ENCODE data around the gene SULT1C4. TPM values are rescaled to one million over a fixed set of nuclear protein-coding genes. Genes with fewer than 3 reads are reported as not detected.
A peak's percentile ranks its signal among the peaks of the same experiment; 100 is the strongest.

The SULT1C4 gene
- total and polyA plus RNA-seq, 2 of the 8 experiments (the other 6 are each of a cell fraction or from before 2014, with no cell fraction given): 1.5 to 2.1 TPM

DNA sequence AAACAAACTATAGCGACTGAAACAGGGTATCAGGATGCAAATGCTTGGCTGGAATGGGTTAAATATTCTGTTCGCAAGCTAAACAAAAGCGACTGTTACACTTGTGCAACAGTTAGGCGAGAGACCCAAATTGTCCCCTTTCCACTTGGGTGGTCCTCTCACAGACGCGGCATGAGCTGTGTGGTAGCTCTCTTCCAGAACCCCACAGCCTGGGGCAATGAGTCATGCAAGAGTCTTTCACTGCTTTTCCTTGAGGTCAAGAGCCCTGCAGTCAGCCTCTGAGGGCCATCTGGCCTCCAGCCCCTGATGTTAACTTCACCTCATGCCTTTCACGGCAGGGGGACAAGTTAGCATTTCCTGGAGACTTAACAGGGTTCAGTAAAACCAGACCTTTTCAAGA lies 25.7 kb downstream of the SULT1C4 start:
- 0 out of 2 replicates have a peak overlapping the region, but pooled peaks have one; percentile 73 for H3K27ac ChIP-seq (ENCODE audit: low read depth, low read length)
- no peaks in the 10 kb centered on the region; the same call in 1 of the 2 replicates for H3K23me2 ChIP-seq (ENCODE audit: low read depth, low read length)
- H4K5ac ChIP-seq (ENCODE audit: insufficient read length, low read depth, low read length): no peak overlapping the region
- no peak overlapping the region for H2BK120ac ChIP-seq (replicated peaks; ENCODE audit: low read depth, low read length)
- H3K36me3 ChIP-seq (ENCODE audit: control insufficient read depth in 2 of 4, insufficient read depth in 4 of 4, low read length in 3 of 4): peaks cover 0 to 5% (median 0%) of the 10 kb centered on the region in 4 experiments; a peak in 2 of 8 replicates
- no peaks in the 10 kb centered on the region for H3K79me2 ChIP-seq (ENCODE audit: control insufficient read depth in 1 of 2, insufficient read depth in 2 of 2, low read length in 2 of 2)
- H4K8ac ChIP-seq (ENCODE audit: extremely low read depth, insufficient read depth, low read length): no peak overlapping the region
- H2BK12ac ChIP-seq (ENCODE audit: low read depth, low read length): no peak overlapping the region
- peaks cover 0 to 10% (median under 1%) of the 10 kb centered on the region in 4 experiments; a peak in 1 of 7 replicates for H3K4me1 ChIP-seq (replicated peaks in 1 of 4; ENCODE audit: control insufficient read depth in 3 of 4, insufficient read depth in 4 of 4, low read length in 3 of 4)
- peak; percentile 89 for TF ChIP-seq JUND (IDR thresholded peaks at IDR 0.05; ENCODE audit: low read length)
- TF ChIP-seq POLR2A (IDR thresholded peaks at IDR 0.05; ENCODE audit: control extremely low read depth in 1 of 2, low read depth in 2 of 2, low read length in 2 of 2): peak in 1 of 2 experiments; percentile 65; a peak in 2 of 3 replicates
- peak; percentile 34 for TF ChIP-seq TAF7 (optimal IDR thresholded peaks at IDR 0.05; ENCODE audit: borderline replicate concordance, low read depth, low read length)
- no peak for TF ChIP-seq FOSL1 (IDR thresholded peaks at IDR 0.05; ENCODE audit: insufficient read depth, low read depth, low read length)
- TF ChIP-seq POLR2AphosphoS5 (IDR thresholded peaks at IDR 0.05; ENCODE audit: low read depth, low read length): no peak
- peak; percentile 53; the same call in 1 of the 2 replicates for TF ChIP-seq CEBPB (IDR thresholded peaks at IDR 0.05; ENCODE audit: low read depth, low read length)
- TF ChIP-seq RXRA (IDR thresholded peaks at IDR 0.05; ENCODE audit: insufficient read depth, low read depth, low read length): no peak
- TF ChIP-seq, protein P1, sequence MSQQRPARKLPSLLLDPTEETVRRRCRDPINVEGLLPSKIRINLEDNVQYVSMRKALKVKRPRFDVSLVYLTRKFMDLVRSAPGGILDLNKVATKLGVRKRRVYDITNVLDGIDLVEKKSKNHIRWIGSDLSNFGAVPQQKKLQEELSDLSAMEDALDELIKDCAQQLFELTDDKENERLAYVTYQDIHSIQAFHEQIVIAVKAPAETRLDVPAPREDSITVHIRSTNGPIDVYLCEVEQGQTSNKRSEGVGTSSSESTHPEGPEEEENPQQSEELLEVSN (IDR thresholded peaks at IDR 0.05): peak; percentile 44; the same call in 1 of the 2 replicates
- peak; percentile 48 for TF ChIP-seq TAF1 (IDR thresholded peaks at IDR 0.05; ENCODE audit: low read depth, low read length)
- 0 out of 2 replicates have a peak, but pooled peaks have one; percentile 31 for TF ChIP-seq SP1 (IDR thresholded peaks at IDR 0.05; ENCODE audit: low read depth, low read length)
- TF ChIP-seq TCF12 (IDR thresholded peaks at IDR 0.05; ENCODE audit: low read depth, low read length): peak; percentile 82; the same call in 1 of the 2 replicates
- H3K18ac ChIP-seq (ENCODE audit: extremely low read depth, low read length): no peak overlapping the region
- DNase-seq (ENCODE audit: low read depth in 1 of 2, low spot score in 2 of 2) (peak; percentile 64 to 66), FAIRE-seq (peak; percentile 66)
- H2BK5ac ChIP-seq (ENCODE audit: low read depth, low read length): peak overlapping the region; percentile 76; the same call in 1 of the 2 replicates
- H3K23ac ChIP-seq (ENCODE audit: insufficient read length): no peak overlapping the region
- H4K91ac ChIP-seq (replicated peaks; ENCODE audit: insufficient read length, low read length): no peak overlapping the region
- no peak overlapping the region for H2AK5ac ChIP-seq (ENCODE audit: low read depth, low read length)
- ChIA-PET CTCF (ENCODE audit: partially characterized antibody) (interaction anchor here (0.7 to 2.0 kb wide), 9 partner anchors 19 to 233 kb away, joined by 3 to 8 read pairs (median 4); partner anchors contain the start of gene GCC2), POLR2A (ENCODE audit: partially characterized antibody) (interaction anchor here (0.6 to 3.0 kb wide), 8 partner anchors 12 to 381 kb away, joined by 3 to 18 read pairs (median 5); partner anchors contain the start of genes GCC2 and LIMS1)
- 40% methylated on average over 7 of the region's 7 CpGs; no CpG with 5 or more reads in 1 of the 2 experiments for WGBS, 2 experiments (ENCODE audit: extremely low coverage in 1 of 2, insufficient coverage in 1 of 2, insufficient read length in 1 of 2, insufficient replicate concordance in 2 of 2, low coverage in 1 of 2, low lambda C conversion rate in 2 of 2, missing lambda C conversion rate in 1 of 2)
- H3K14ac ChIP-seq (ENCODE audit: insufficient read length): no peak overlapping the region
- no peak overlapping the region for H2AFZ ChIP-seq (ENCODE audit: low read length)
- 0 out of 4 replicates have a peak overlapping the region, but pooled peaks have one; percentile 16 to 37 for H3K4me2 ChIP-seq (ENCODE audit: insufficient read depth in 1 of 2, low read depth in 2 of 2, low read length in 2 of 2)
- H3K79me1 ChIP-seq (ENCODE audit: low read depth, low read length): no peaks in the 10 kb centered on the region
- H3K9ac ChIP-seq (replicated peaks in 1 of 4; ENCODE audit: extremely low read depth in 1 of 4, low read depth in 3 of 4, low read length in 3 of 4): no peak overlapping the region
- H3K4me3 ChIP-seq (ENCODE audit: extremely low read depth in 1 of 4, insufficient read depth in 2 of 4, low read depth in 3 of 4, low read length in 4 of 4): no peak overlapping the region; a peak in 1 of 8 replicates
- no peaks in the 10 kb centered on the region for H3K27me3 ChIP-seq (replicated peaks in 1 of 4; ENCODE audit: control insufficient read depth in 3 of 4, extremely low read depth in 1 of 4, insufficient read depth in 3 of 4, low read length in 3 of 4)
- no peak overlapping the region for H2BK15ac ChIP-seq (ENCODE audit: low read length)
- H3K56ac ChIP-seq (replicated peaks; ENCODE audit: insufficient read length, low read depth, low read length): no peak overlapping the region
- no peak overlapping the region for H3K4ac ChIP-seq (replicated peaks; ENCODE audit: insufficient read length, low read depth, low read length)
- H2BK20ac ChIP-seq (ENCODE audit: low read length): no peak overlapping the region; the same call in 1 of the 2 replicates
- peaks cover 22% of the 10 kb centered on the region in 2 experiments for H3K9me3 ChIP-seq (ENCODE audit: insufficient read depth in 2 of 2, low read depth in 1 of 2, low read length in 1 of 2)
- H4K20me1 ChIP-seq (replicated peaks in 1 of 2; ENCODE audit: control insufficient read depth in 1 of 2, insufficient read depth in 2 of 2, low read length in 2 of 2): no peaks in the 10 kb centered on the region

All from H1 (cell line).